ENCODE measurements around the gene JMJD4. TPM values are rescaled to one million over a fixed set of nuclear protein-coding genes. Genes with fewer than 3 reads are reported as not detected.

Gene JMJD4
- total and polyA plus RNA-seq, 12 donors, result 8.6 to 57.5 (median 27.5) TPM

DNA sequence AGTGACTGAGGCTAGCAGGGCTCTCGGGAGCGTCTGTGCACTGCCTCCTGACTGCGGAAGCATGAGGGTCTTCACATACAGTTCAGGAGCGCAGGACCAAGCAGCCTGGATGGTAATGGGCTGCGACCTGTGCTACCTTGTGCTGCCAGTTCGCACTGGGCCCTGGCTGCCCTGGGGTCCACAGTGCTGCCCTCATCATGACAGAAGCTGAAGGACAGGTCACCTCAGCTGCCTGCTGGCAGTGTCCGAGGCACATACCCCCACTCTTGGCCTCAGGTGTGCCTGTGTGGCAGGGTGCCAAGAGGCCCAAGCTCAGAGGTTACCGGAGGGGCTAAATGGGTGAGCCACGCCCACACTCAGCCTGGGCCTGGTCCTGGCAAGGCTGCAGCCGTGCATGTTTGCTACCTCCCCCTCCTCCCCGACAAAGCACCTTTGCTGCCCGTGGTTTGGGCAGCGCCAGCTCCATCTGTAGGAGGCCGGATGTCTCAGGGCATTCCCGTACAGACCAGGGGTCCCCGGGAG lies 4.4 kb downstream of the JMJD4 start:
- Histone ChIP-seq H3K27me3 (no peaks in the 10 kb centered on the region), H3K36me3 (replicated peaks in 1 of 2) (peaks cover 0 to 22% of the 10 kb centered on the region in 2 donors), H3K27ac (peak overlapping the region in 3 of 5 donors; percentile 71 to 78 (median 73)), H3K9me3 (replicated peaks in 1 of 3) (no peaks in the 10 kb centered on the region), H3K4me1 (replicated peaks in 1 of 2) (peaks cover 27 to 51% of the 10 kb centered on the region in 2 donors), H3K4me3 (no peak overlapping the region)
- 71 to 83% (median 75%) methylated on average over 5 to 16 of the region's 16 CpGs for WGBS, 4 donors
- intact Hi-C loops (cut with DNase I), result loop anchor here in 1 of 2 donors (10.0 kb wide), 1 partner anchor 354 kb away; the partner anchor contains the start of gene ARF1
- peak in 4 of 7 donors; percentile 23 to 66 (median 48) for DNase-seq
- TF ChIP-seq POLR2A (IDR thresholded peaks at IDR 0.05) (no peak), CTCF (IDR thresholded peaks at IDR 0.05) (no peak)

DNA sequence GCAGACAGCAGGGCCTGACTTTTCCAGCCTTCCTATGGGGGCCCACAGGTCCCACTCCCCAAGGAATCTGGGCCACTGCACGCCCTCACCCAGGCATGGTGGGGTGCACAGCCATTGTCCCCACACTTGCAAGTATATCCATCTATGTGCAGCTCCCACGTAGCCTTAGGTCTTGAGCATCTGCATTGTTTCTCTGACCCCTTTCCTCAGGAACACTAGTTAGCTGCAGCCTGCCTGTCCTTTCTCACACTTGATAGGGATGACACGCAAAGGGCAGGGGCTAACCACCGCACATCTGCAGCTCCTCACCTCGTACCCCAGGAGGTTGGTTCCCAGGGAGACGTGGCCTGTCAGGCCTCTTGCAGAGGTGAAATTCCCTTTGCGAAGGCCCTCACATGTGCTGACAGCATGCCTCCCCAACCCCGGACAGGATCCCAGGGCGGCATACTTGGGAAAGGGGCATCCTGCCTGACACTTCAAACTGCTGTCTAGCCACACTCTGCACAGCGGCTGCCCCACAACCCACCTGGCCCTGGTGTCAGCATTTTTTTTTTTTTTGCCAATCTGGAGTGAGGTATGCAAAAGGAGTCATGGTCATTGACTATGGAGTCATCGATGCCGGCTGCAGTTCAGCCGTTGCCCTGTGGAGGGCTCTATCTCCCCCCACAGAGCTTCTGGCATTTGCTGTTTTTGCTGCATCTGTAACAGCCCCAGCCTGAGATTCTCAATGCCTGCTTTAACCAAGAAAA lies 5.0 kb downstream of the JMJD4 start:
- intact Hi-C loops (cut with DNase I), result loop anchor here in 1 of 2 donors (10.0 kb wide), 1 partner anchor 355 kb away; the partner anchor contains the start of gene ARF1
- H3K9me3 ChIP-seq (replicated peaks in 1 of 3), result no peaks in the 10 kb centered on the region
- H3K4me1 ChIP-seq (replicated peaks in 1 of 2), result peaks cover 26 to 51% of the 10 kb centered on the region in 2 donors
- 48 to 53% (median 49%) methylated on average over 13 of the region's 13 CpGs for WGBS, 4 donors
- TF ChIP-seq POLR2A (IDR thresholded peaks at IDR 0.05) (no peak), CTCF (IDR thresholded peaks at IDR 0.05) (peak; percentile 53 to 72 (median 69))
- peak; percentile 49 to 88 (median 76) for DNase-seq
- H3K27me3 ChIP-seq, result no peaks in the 10 kb centered on the region
- no peak overlapping the region for H3K4me3 ChIP-seq
- H3K27ac ChIP-seq, result peak overlapping the region in 4 of 5 donors; percentile 40 to 78 (median 72)
- H3K36me3 ChIP-seq (replicated peaks in 1 of 2), result peaks cover 0 to 22% of the 10 kb centered on the region in 2 donors

GRCh38 chr1:227729144-227729880 lies 5.8 kb downstream of the JMJD4 start:
- H3K9me3 ChIP-seq (replicated peaks in 1 of 3), result no peaks in the 10 kb centered on the region
- peaks cover 22 to 48% of the 10 kb centered on the region in 2 donors for H3K4me1 ChIP-seq (replicated peaks in 1 of 2)
- peak overlapping the region in 3 of 5 donors; percentile 71 to 78 (median 73) for H3K27ac ChIP-seq
- H3K36me3 ChIP-seq (replicated peaks in 1 of 2), result peaks cover 0 to 22% of the 10 kb centered on the region in 2 donors
- H3K27me3 ChIP-seq, result no peaks in the 10 kb centered on the region
- peak overlapping the region in 2 of 4 donors; percentile 47 to 76 for H3K4me3 ChIP-seq
- no peak for TF ChIP-seq POLR2A (IDR thresholded peaks at IDR 0.05)
- TF ChIP-seq CTCF (IDR thresholded peaks at IDR 0.05), result no peak
- intact Hi-C loops (cut with DNase I), result no loop called here
- peak in 2 of 7 donors; percentile 25 to 60 for DNase-seq
- 60 to 82% (median 62%) methylated on average over 4 to 5 of the region's 5 CpGs; no CpG with 5 or more reads in 1 of the 4 donors for WGBS, 4 donors

GRCh38 chr1:227728892-227729143 lies 6.3 kb downstream of the JMJD4 start:
- no peak for TF ChIP-seq POLR2A (IDR thresholded peaks at IDR 0.05)
- TF ChIP-seq CTCF (IDR thresholded peaks at IDR 0.05), result no peak
- Histone ChIP-seq H3K4me1 (replicated peaks in 1 of 2) (peaks cover 17 to 43% of the 10 kb centered on the region in 2 donors), H3K27ac (peak overlapping the region in 3 of 5 donors; percentile 64 to 78 (median 66)), H3K36me3 (replicated peaks in 1 of 2) (peaks cover 0 to 22% of the 10 kb centered on the region in 2 donors), H3K27me3 (no peaks in the 10 kb centered on the region), H3K4me3 (peak overlapping the region in 3 of 4 donors; percentile 33 to 76 (median 47)), H3K9me3 (replicated peaks in 1 of 3) (no peaks in the 10 kb centered on the region)
- WGBS, 4 donors, result 0 to 5% (median 2%) methylated on average over 4 to 11 of the region's 11 CpGs
- intact Hi-C loops (cut with DNase I), result no loop called here
- DNase-seq, result peak in 1 of 7 donors; percentile 40

Data from adrenal gland (tissue), 12 donors.